Measurements from ENCODE around the gene ETNK1. TPM values are rescaled to one million over a fixed set of nuclear protein-coding genes. Genes with fewer than 3 reads are reported as not detected.

The ETNK1 gene
- polyA plus RNA-seq, 2 of the 4 experiments (the other 2 are of a cell fraction) = 20.9 to 52.7 TPM

DNA sequence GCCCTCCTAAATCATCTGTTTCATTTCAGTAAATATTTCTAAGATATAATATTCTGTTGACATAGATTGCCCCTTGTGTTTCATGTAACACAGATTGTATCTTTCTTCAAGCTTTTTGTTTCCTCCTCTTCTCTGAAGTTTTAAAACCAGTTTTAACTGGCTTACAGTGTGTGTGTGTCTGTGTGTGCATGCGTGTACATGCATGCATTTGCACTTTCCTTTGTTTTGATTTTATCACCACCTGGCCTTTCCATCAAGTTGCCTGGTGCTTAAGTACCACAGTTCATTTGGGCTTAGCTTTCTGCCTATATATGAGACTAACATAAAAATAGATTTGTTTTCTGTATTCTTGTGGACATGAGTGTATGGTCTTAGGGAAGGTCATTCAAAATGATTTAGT lies 31.9 kb downstream of the ETNK1 start:
- no peak for ATAC-seq
- WGBS (ENCODE audit: missing lambda C conversion rate) = 98% methylated on average over 1 of the region's 1 CpG

DNA sequence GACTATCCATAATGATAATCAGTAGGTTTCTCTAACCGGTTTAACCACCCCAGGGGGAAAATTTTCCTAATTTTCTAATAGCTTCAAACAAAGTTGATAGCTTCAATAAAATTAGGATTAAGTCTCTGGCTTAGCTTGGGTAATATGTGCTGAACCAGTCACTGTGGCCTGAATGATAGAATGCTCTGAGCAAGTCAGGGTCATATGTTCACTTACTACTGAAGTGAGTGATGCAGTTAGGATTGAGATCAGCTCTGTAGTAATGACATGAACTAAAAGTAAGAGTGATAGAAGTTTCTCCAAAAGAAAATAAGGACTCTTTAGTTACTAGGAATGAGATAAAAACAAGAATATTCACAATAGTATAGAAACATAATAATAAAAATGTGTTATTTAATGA lies 32.6 kb downstream of the ETNK1 start:
- DNase-seq (ENCODE audit: low read depth in 1 of 2, low spot score in 1 of 2) (no peak), FAIRE-seq (no peak), ATAC-seq (peak in 1 of 2 experiments; percentile 61; a peak in 1 of 6 replicates)
- TF ChIP-seq RAD21 (conservative IDR thresholded peaks at IDR 0.05 in 1 of 2, IDR thresholded peaks at IDR 0.05 in 1 of 2) (no peak), PHF8 (IDR thresholded peaks at IDR 0.05; ENCODE audit: borderline replicate concordance, low read depth) (no peak), BHLHE40 (IDR thresholded peaks at IDR 0.05; ENCODE audit: low read depth, low read length) (no peak), GATA3 (IDR thresholded peaks at IDR 0.05; ENCODE audit: borderline replicate concordance) (no peak)
- TF ChIP-seq, protein P1, sequence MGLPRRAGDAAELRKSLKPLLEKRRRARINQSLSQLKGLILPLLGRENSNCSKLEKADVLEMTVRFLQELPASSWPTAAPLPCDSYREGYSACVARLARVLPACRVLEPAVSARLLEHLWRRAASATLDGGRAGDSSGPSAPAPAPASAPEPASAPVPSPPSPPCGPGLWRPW (IDR thresholded peaks at IDR 0.05) = no peak
- 88% methylated on average over 1 of the region's 1 CpG for WGBS (ENCODE audit: missing lambda C conversion rate)
- Histone ChIP-seq H3K4me1 (peaks cover 25% of the 10 kb centered on the region), H3K4me2 (peak overlapping the region; percentile 39; the same call in 1 of the 3 replicates), H3K4me3 (no peak overlapping the region), H3K27ac (no peak overlapping the region), H3K9me3 (no peaks in the 10 kb centered on the region)
- CTCF ChIA-PET = interaction anchor here (1.4 kb wide), 1 partner anchor 13 kb away, joined by 6 read pairs; no protein-coding TSS in a partner anchor
- POLR2A ChIA-PET = no interaction called here

More for the DNA sequence above, 31.9 kb downstream of the ETNK1 start:
- H3K9me3 ChIP-seq = no peaks in the 10 kb centered on the region
- no peak overlapping the region for H3K4me3 ChIP-seq
- H3K4me1 ChIP-seq = peaks cover 25% of the 10 kb centered on the region
- POLR2A ChIA-PET = no interaction called here
- DNase-seq (ENCODE audit: low read depth in 1 of 2, low spot score in 1 of 2) = no peak
- H3K4me2 ChIP-seq = no peak overlapping the region
- FAIRE-seq = no peak
- no peak overlapping the region for H3K27ac ChIP-seq
- TF ChIP-seq, protein P2, sequence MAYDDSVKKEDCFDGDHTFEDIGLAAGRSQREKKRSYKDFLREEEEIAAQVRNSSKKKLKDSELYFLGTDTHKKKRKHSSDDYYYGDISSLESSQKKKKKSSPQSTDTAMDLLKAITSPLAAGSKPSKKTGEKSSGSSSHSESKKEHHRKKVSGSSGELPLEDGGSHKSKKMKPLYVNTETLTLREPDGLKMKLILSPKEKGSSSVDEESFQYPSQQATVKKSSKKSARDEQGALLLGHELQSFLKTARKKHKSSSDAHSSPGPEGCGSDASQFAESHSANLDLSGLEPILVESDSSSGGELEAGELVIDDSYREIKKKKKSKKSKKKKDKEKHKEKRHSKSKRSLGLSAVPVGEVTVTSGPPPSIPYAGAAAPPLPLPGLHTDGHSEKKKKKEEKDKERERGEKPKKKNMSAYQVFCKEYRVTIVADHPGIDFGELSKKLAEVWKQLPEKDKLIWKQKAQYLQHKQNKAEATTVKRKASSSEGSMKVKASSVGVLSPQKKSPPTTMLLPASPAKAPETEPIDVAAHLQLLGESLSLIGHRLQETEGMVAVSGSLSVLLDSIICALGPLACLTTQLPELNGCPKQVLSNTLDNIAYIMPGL (CRISPR knock-in tag; IDR thresholded peaks at IDR 0.05; ENCODE audit: borderline replicate concordance) = no peak
- TF ChIP-seq TFCP2L1 (CRISPR knock-in tag; IDR thresholded peaks at IDR 0.05) = no peak
- TF ChIP-seq EP300 (IDR thresholded peaks at IDR 0.05) = no peak
- TF ChIP-seq SMC3 (IDR thresholded peaks at IDR 0.05) = no peak
- TF ChIP-seq ZNF302 (CRISPR knock-in tag; IDR thresholded peaks at IDR 0.05) = no peak
- TF ChIP-seq POLR2AphosphoS2 (conservative IDR thresholded peaks at IDR 0.05; ENCODE audit: low read length) = no peak
- TF ChIP-seq BHLHE40 (IDR thresholded peaks at IDR 0.05; ENCODE audit: low read depth, low read length) = no peak
- TF ChIP-seq, protein P1 (IDR thresholded peaks at IDR 0.05) = no peak
- TF ChIP-seq, protein P3, sequence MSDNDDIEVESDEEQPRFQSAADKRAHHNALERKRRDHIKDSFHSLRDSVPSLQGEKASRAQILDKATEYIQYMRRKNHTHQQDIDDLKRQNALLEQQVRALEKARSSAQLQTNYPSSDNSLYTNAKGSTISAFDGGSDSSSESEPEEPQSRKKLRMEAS (IDR thresholded peaks at IDR 0.05) = no peak
- TF ChIP-seq SREBF2 (IDR thresholded peaks at IDR 0.05) = no peak
- no peak for TF ChIP-seq MAFK (IDR thresholded peaks at IDR 0.05; ENCODE audit: partially characterized antibody)
- CTCF ChIA-PET = interaction anchor here (1.1 to 1.4 kb wide), 2 partner anchors 14 kb away, joined by 3 to 6 read pairs; no protein-coding TSS in a partner anchor

DNA sequence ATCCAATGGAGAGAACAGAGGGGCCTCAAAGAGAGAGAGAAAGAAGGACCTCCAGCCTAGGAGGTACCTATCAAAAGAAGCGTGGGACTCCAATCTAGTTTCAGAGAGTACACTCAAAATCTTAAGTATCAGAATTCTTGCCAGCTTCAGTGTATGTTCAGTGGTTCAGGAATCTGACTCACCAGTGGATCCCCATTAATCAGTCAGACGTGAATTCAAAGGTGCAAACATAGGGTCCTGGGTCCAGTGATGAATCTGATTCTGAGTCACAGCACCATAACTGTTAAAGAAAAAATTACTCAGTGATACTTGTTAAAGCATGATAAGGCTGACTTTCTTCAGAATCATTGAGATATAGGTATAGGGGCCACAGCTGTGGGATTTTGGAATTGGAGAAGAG lies 33.2 kb downstream of the ETNK1 start:
- ChIA-PET CTCF (interaction anchor here (1.4 kb wide), 1 partner anchor 13 kb away, joined by 6 read pairs; no protein-coding TSS in a partner anchor), POLR2A (no interaction called here)
- H3K9me3 ChIP-seq = no peaks in the 10 kb centered on the region
- no peak for FAIRE-seq
- H3K27ac ChIP-seq = no peak overlapping the region
- peak; percentile 5 to 45 for DNase-seq (ENCODE audit: low read depth in 1 of 2, low spot score in 1 of 2)
- peaks cover 25% of the 10 kb centered on the region for H3K4me1 ChIP-seq
- TF ChIP-seq BHLHE40 (IDR thresholded peaks at IDR 0.05; ENCODE audit: low read depth, low read length) = no peak
- no peak for TF ChIP-seq FOSL2 (IDR thresholded peaks at IDR 0.05)
- peak; percentile 45 for TF ChIP-seq FOSL2 (CRISPR knock-in tag; IDR thresholded peaks at IDR 0.05)
- 53% methylated on average over 2 of the region's 2 CpGs for WGBS (ENCODE audit: missing lambda C conversion rate)
- ATAC-seq = peak; percentile 70 to 91; a peak in 5 of 6 replicates
- no peak overlapping the region for H3K4me3 ChIP-seq
- H3K4me2 ChIP-seq = peak overlapping the region; percentile 39

DNA sequence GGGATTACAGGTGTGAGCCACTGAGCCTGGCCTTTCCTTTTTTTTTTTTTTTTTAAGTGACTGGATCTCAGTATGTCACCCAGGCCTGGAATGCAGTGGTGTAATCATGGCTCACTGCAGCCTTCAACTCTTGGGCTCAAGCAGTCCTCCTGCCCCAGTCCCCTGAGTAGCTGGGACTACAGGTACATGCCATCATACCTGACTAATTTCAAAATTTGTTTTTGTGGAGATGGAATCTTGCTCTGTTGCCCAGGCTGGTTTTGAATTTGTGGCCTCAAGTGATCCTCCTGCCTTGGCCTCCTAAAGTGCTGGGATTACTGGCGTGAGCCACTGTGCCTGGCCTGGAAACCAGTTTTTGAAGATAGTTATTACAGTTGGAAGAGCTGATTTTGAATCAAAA lies 37.4 kb downstream of the ETNK1 start:
- Histone ChIP-seq H3K4me1 (peaks cover 24% of the 10 kb centered on the region), H3K4me3 (no peak overlapping the region), H3K27ac (no peak overlapping the region), H3K4me2 (no peak overlapping the region), H3K9me3 (no peaks in the 10 kb centered on the region)
- ChIA-PET POLR2A (no interaction called here), CTCF (interaction anchor here (0.6 kb wide), 1 partner anchor 101 kb away, joined by 4 read pairs; no protein-coding TSS in a partner anchor)
- no peak for FAIRE-seq
- no peak for ATAC-seq
- DNase-seq (ENCODE audit: low read depth in 1 of 2, low spot score in 1 of 2) = no peak
- TF ChIP-seq, protein P4, sequence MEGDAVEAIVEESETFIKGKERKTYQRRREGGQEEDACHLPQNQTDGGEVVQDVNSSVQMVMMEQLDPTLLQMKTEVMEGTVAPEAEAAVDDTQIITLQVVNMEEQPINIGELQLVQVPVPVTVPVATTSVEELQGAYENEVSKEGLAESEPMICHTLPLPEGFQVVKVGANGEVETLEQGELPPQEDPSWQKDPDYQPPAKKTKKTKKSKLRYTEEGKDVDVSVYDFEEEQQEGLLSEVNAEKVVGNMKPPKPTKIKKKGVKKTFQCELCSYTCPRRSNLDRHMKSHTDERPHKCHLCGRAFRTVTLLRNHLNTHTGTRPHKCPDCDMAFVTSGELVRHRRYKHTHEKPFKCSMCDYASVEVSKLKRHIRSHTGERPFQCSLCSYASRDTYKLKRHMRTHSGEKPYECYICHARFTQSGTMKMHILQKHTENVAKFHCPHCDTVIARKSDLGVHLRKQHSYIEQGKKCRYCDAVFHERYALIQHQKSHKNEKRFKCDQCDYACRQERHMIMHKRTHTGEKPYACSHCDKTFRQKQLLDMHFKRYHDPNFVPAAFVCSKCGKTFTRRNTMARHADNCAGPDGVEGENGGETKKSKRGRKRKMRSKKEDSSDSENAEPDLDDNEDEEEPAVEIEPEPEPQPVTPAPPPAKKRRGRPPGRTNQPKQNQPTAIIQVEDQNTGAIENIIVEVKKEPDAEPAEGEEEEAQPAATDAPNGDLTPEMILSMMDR (IDR thresholded peaks at IDR 0.05) = no peak
- TF ChIP-seq, protein P1 (IDR thresholded peaks at IDR 0.05) = no peak
- TF ChIP-seq RCOR1 (IDR thresholded peaks at IDR 0.05; ENCODE audit: low read depth, low read length) = no peak
- no peak for TF ChIP-seq FOSL2 (IDR thresholded peaks at IDR 0.05)
- no peak for TF ChIP-seq FOSL2 (CRISPR knock-in tag; IDR thresholded peaks at IDR 0.05)
- no peak for TF ChIP-seq CBX2 (IDR thresholded peaks at IDR 0.05; ENCODE audit: borderline replicate concordance, low read depth)
- TF ChIP-seq, protein P3 (IDR thresholded peaks at IDR 0.05) = no peak
- TF ChIP-seq, protein P2 (CRISPR knock-in tag; IDR thresholded peaks at IDR 0.05; ENCODE audit: borderline replicate concordance) = no peak
- TF ChIP-seq MYC (IDR thresholded peaks at IDR 0.05; ENCODE audit: borderline replicate concordance, low read length) = no peak
- no peak for TF ChIP-seq NFE2L2 (conservative IDR thresholded peaks at IDR 0.05; ENCODE audit: low read length)
- TF ChIP-seq MAZ (IDR thresholded peaks at IDR 0.05; ENCODE audit: borderline replicate concordance, low read depth, low read length) = no peak
- 94% methylated on average over 1 of the region's 1 CpG for WGBS (ENCODE audit: missing lambda C conversion rate)
